ENCODE measurements around the gene PIK3AP1.

DNA sequence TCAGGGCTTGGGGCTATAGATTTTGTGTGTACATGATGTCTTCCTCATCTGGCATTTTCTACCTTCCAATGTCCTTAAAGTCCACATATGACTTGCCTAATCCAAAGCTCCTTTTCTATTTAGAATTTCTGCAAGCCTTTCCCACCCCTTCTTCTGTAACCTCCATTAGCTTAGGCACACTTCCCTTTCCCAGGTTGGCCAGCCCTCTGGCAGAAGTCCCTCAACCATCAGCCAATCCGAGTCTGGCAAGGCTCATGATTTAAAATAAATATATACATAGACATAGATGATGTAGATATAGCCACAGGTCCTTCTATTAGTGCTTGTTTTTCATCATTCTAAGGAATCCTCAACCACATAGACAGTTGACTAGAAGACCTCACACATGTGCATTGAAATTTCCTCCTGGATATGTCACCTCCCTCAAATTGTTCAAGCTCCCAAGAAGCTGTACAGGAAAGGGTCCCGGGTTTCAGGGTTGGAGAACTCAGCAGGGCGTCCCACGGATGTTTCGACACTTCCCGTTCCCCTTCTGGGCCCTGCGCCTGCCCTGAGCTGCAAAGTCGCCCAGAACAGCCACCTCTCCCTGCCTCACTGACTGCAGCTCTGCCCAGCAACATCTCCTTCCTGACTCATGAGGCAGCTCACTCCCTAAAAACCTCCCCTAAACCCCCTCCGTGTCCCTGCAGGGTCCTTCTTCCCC, 20.4 kb upstream of the PIK3AP1 start:
- TF ChIP-seq POLR2A (IDR thresholded peaks at IDR 0.05): no peak
- TF ChIP-seq, protein P1, sequence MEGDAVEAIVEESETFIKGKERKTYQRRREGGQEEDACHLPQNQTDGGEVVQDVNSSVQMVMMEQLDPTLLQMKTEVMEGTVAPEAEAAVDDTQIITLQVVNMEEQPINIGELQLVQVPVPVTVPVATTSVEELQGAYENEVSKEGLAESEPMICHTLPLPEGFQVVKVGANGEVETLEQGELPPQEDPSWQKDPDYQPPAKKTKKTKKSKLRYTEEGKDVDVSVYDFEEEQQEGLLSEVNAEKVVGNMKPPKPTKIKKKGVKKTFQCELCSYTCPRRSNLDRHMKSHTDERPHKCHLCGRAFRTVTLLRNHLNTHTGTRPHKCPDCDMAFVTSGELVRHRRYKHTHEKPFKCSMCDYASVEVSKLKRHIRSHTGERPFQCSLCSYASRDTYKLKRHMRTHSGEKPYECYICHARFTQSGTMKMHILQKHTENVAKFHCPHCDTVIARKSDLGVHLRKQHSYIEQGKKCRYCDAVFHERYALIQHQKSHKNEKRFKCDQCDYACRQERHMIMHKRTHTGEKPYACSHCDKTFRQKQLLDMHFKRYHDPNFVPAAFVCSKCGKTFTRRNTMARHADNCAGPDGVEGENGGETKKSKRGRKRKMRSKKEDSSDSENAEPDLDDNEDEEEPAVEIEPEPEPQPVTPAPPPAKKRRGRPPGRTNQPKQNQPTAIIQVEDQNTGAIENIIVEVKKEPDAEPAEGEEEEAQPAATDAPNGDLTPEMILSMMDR (IDR thresholded peaks at IDR 0.05): no peak

Data from stomach (tissue), 4 donors.